ENCODE measurements around the gene EDARADD. TPM values are rescaled to one million over a fixed set of nuclear protein-coding genes. Genes with fewer than 3 reads are reported as not detected.

The EDARADD gene
- total RNA-seq, 1 donor from 2014 or later = 9.4 TPM

DNA sequence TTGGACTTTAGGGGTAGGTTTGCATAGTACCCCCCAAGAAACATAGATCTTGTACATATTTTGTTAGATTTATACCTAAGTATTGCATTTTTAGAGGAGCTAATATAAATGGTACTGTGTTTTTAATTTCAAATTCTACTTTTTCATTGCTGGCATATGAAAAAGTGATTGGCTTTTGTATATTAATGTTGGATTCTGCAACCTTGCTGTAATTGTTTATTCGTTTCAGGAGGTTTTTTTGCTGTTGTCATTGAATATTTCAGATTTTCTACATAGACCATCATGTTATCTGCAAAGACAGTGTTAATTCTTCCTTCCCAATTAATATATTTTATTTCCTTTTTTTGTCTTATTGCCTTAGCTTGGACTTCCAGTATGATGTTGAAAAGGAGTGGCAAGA, 23.0 kb upstream of the EDARADD start:
- DNase-seq (ENCODE audit: low spot score) = no peak
- TF ChIP-seq, protein P1, sequence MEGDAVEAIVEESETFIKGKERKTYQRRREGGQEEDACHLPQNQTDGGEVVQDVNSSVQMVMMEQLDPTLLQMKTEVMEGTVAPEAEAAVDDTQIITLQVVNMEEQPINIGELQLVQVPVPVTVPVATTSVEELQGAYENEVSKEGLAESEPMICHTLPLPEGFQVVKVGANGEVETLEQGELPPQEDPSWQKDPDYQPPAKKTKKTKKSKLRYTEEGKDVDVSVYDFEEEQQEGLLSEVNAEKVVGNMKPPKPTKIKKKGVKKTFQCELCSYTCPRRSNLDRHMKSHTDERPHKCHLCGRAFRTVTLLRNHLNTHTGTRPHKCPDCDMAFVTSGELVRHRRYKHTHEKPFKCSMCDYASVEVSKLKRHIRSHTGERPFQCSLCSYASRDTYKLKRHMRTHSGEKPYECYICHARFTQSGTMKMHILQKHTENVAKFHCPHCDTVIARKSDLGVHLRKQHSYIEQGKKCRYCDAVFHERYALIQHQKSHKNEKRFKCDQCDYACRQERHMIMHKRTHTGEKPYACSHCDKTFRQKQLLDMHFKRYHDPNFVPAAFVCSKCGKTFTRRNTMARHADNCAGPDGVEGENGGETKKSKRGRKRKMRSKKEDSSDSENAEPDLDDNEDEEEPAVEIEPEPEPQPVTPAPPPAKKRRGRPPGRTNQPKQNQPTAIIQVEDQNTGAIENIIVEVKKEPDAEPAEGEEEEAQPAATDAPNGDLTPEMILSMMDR (IDR thresholded peaks at IDR 0.05; ENCODE audit: unreplicated experiment) = no peak
- Mint-ChIP-seq H3K4me3 (ENCODE audit: unreplicated experiment) (no peak overlapping the region), H3K27ac (ENCODE audit: unreplicated experiment) (no peak overlapping the region), H3K4me1 (ENCODE audit: unreplicated experiment) (peaks cover 3% of the 10 kb centered on the region), H3K36me3 (ENCODE audit: low read depth, unreplicated experiment) (no peaks in the 10 kb centered on the region), H3K27me3 (ENCODE audit: unreplicated experiment) (peaks cover 3% of the 10 kb centered on the region), H3K9me3 (ENCODE audit: unreplicated experiment) (no peaks in the 10 kb centered on the region)

DNA sequence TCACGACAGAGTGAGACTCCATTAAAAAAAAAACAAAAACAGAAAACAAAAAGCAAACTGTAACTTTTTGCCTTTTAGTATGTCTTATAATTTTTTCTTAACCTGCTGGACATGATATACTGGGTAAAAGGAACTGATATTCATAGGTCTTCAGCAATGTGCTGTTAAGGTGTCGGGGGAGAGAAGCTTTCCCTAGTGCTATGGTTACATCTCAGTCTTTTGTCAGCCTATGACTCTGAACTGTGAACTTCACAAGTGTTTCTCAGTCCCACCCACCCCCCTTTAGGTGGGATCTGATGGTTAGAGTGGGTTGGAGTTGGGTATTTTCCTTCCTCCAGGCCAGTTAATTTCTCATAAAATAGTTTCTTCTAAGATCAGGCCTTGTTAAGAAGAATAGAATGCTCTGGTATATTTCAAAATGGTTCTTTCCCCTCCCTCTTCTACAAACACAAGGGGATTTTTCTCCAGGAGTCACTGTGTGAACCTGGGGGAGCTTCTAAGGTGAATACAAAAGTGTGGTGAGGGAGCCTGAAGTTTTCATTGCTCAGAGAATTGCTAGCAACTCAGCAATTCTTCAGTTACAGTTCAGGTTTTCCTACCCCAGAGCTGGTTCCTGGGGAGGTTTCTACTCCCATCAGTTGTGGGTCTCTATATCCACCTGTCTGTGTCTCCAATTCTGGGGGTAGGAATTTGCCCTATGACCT, 16.1 kb upstream of the EDARADD start:
- Mint-ChIP-seq H3K9me3 (ENCODE audit: unreplicated experiment) (no peaks in the 10 kb centered on the region), H3K27me3 (ENCODE audit: unreplicated experiment) (no peaks in the 10 kb centered on the region), H3K27ac (ENCODE audit: unreplicated experiment) (no peak overlapping the region), H3K4me3 (ENCODE audit: unreplicated experiment) (no peak overlapping the region), H3K4me1 (ENCODE audit: unreplicated experiment) (no peaks in the 10 kb centered on the region), H3K36me3 (ENCODE audit: low read depth, unreplicated experiment) (no peaks in the 10 kb centered on the region)
- TF ChIP-seq, protein P1 (IDR thresholded peaks at IDR 0.05; ENCODE audit: unreplicated experiment) = no peak
- no peak for DNase-seq (ENCODE audit: low spot score)

DNA sequence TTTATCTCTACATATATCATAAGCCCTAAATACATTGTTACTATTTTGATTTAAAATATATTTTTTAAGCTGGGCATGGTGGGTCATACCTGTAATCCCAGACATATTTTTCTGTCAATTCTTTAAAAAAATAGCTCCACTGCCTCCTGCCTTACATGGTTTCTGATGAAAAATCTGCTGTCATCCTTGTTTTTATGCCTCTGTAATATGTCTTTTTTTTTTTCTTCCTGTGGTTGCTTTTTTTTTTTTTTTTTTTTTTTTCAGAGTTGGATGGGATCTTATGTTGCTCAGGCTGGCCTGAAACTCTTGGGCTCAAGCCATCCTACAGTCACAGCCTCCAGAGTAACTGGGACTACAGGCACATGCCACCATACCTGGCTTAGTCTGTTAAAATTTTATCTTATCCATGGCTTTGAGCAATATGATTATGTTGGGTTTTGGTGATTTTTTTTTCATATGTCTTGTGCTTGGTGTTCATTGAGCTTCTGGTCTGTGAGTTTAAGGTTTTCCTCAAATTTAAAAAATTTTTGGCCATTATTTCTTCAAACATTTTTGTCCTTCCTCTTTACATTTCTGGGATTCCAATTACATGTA, 12.4 kb upstream of the EDARADD start:
- H3K9me3 Mint-ChIP-seq (ENCODE audit: unreplicated experiment) = no peaks in the 10 kb centered on the region
- no peak overlapping the region for H3K4me3 Mint-ChIP-seq (ENCODE audit: unreplicated experiment)
- no peak overlapping the region for H3K27ac Mint-ChIP-seq (ENCODE audit: unreplicated experiment)
- no peaks in the 10 kb centered on the region for H3K36me3 Mint-ChIP-seq (ENCODE audit: low read depth, unreplicated experiment)
- DNase-seq (ENCODE audit: low spot score) = no peak
- no peaks in the 10 kb centered on the region for H3K27me3 Mint-ChIP-seq (ENCODE audit: unreplicated experiment)
- H3K4me1 Mint-ChIP-seq (ENCODE audit: unreplicated experiment) = no peaks in the 10 kb centered on the region
- TF ChIP-seq, protein P1 (IDR thresholded peaks at IDR 0.05; ENCODE audit: unreplicated experiment) = no peak

DNA sequence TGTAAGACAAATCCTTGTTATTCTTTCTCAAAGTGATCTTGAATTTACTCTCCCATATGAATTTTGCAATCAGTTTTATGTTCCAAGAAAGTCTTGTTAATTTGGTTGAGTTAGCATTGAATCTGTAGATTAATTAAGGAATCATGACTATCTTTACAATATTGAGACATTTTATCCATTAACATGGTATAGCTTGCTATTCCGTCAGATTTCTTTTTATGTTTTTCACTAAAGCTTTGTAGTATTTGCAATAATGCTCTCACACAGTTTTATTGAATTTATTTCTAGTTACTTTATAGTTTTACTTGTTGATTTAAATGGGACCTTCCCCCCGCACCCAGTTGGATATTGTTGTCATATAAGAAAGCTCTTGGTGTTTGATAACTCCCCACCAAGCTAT, 5.8 kb upstream of the EDARADD start:
- Mint-ChIP-seq H3K9me3 (ENCODE audit: unreplicated experiment) (no peaks in the 10 kb centered on the region), H3K36me3 (ENCODE audit: low read depth, unreplicated experiment) (no peaks in the 10 kb centered on the region), H3K27ac (ENCODE audit: unreplicated experiment) (no peak overlapping the region), H3K4me1 (ENCODE audit: unreplicated experiment) (no peaks in the 10 kb centered on the region), H3K27me3 (ENCODE audit: unreplicated experiment) (no peaks in the 10 kb centered on the region), H3K4me3 (ENCODE audit: unreplicated experiment) (no peak overlapping the region)
- DNase-seq (ENCODE audit: low spot score) = no peak
- TF ChIP-seq, protein P1 (IDR thresholded peaks at IDR 0.05; ENCODE audit: unreplicated experiment) = no peak

DNA sequence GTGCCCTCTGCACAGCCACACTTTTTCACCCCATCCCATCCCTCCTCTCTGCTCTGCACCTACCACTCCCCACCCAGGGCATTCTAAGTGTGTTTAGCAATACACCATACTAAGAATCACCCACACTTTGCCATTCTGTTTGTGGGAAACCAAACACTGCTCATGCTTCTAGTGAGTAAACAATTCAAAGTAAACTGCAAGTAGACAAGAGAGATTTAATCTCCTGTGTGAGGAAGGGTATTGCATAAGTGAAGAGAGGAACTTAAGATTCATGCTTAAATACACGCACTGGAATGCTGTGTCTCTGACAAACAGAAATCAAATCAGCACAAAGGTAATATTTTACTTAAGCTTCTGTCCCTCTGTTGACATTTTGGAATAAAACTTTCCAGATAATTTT, 4.8 kb upstream of the EDARADD start:
- Mint-ChIP-seq H3K27ac (ENCODE audit: unreplicated experiment) (no peak overlapping the region), H3K4me3 (ENCODE audit: unreplicated experiment) (no peak overlapping the region), H3K4me1 (ENCODE audit: unreplicated experiment) (no peaks in the 10 kb centered on the region), H3K36me3 (ENCODE audit: low read depth, unreplicated experiment) (no peaks in the 10 kb centered on the region), H3K9me3 (ENCODE audit: unreplicated experiment) (no peaks in the 10 kb centered on the region), H3K27me3 (ENCODE audit: unreplicated experiment) (no peaks in the 10 kb centered on the region)
- DNase-seq (ENCODE audit: low spot score) = no peak
- TF ChIP-seq, protein P1 (IDR thresholded peaks at IDR 0.05; ENCODE audit: unreplicated experiment) = no peak
